ENCODE data around the gene MYO10.

Gene MYO10

GRCh38 chr5:16946725-16947124 lies 10.6 kb upstream of the MYO10 start:
- H3K36me3 ChIP-seq (ENCODE audit: insufficient read depth, low read length) = no peaks in the 10 kb centered on the region
- H3K4me3 ChIP-seq (ENCODE audit: low read depth in 1 of 2, low read length in 2 of 2) = no peak overlapping the region
- DNase-seq (no peak), ATAC-seq (ENCODE audit: insufficient read depth, low read depth) (no peak)
- no peaks in the 10 kb centered on the region for H3K4me1 ChIP-seq (ENCODE audit: insufficient read depth, low read length)
- no peaks in the 10 kb centered on the region for H3K9me3 ChIP-seq (ENCODE audit: insufficient read depth, low read length, severe bottlenecking)
- no peak for TF ChIP-seq EZH2 (IDR thresholded peaks at IDR 0.05; ENCODE audit: borderline replicate concordance, low read depth, low read length, severe bottlenecking)
- no peak for TF ChIP-seq CTCF (IDR thresholded peaks at IDR 0.05; ENCODE audit: borderline replicate concordance, extremely low read depth, low read length, poor library complexity, severe bottlenecking)
- H3K9ac ChIP-seq (ENCODE audit: low read depth, low read length) = no peak overlapping the region
- no peak overlapping the region for H2AFZ ChIP-seq (ENCODE audit: low read depth, low read length)
- no peak overlapping the region for H3K27ac ChIP-seq (ENCODE audit: low read length)
- H3K27me3 ChIP-seq (ENCODE audit: insufficient read depth, low read length, poor library complexity) = no peaks in the 10 kb centered on the region
- H3K4me2 ChIP-seq (ENCODE audit: insufficient read depth, low read length) = no peak overlapping the region
- H3K79me2 ChIP-seq (ENCODE audit: insufficient read depth, low read length) = no peaks in the 10 kb centered on the region
- no peaks in the 10 kb centered on the region for H4K20me1 ChIP-seq (ENCODE audit: insufficient read depth, low read length)

DNA sequence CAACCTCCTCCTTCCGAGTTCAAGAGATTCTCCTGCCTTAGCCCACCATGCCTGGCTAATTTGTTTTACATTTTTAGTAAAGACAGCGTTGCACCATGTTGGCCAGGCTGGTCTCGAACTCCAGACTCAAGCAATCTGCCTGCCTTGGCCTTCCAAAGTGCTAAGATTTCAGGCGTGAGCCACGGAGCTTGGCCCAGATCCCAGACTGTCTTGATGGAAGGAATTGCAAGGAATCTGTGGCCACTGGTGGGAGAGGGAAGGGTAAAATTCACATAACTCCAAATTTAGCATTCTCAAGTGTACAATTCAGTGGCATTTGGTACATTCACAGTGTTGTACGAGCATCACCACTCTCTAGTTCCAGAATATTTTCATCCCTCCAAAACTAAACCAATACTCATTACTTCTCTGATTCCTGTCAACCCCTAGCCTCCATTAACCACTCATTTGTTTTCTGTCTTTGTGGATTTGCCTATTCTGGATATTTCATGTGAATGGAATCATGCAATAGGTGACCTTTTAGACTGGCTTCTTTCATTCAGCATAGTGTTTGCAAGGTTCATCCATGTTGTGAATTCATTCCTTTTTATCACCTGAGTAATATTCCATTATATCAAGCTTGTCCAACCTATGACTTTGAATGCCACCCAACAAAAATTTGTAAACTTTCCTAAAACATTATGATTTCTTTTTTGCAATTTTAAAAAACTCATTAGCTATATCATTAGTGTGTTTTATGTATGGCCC lies 8.9 kb upstream of the MYO10 start:
- Histone ChIP-seq H3K36me3 (ENCODE audit: insufficient read depth, low read length) (no peaks in the 10 kb centered on the region), H3K9ac (ENCODE audit: low read depth, low read length) (no peak overlapping the region), H4K20me1 (ENCODE audit: insufficient read depth, low read length) (no peaks in the 10 kb centered on the region), H3K4me1 (ENCODE audit: insufficient read depth, low read length) (no peaks in the 10 kb centered on the region), H3K9me3 (ENCODE audit: insufficient read depth, low read length, severe bottlenecking) (no peaks in the 10 kb centered on the region), H3K79me2 (ENCODE audit: insufficient read depth, low read length) (no peaks in the 10 kb centered on the region), H2AFZ (ENCODE audit: low read depth, low read length) (no peak overlapping the region), H3K27me3 (ENCODE audit: insufficient read depth, low read length, poor library complexity) (no peaks in the 10 kb centered on the region), H3K27ac (ENCODE audit: low read length) (no peak overlapping the region), H3K4me2 (ENCODE audit: insufficient read depth, low read length) (no peak overlapping the region), H3K4me3 (ENCODE audit: low read depth in 1 of 2, low read length in 2 of 2) (no peak overlapping the region)
- DNase-seq = no peak
- no peak for TF ChIP-seq EZH2 (IDR thresholded peaks at IDR 0.05; ENCODE audit: borderline replicate concordance, low read depth, low read length, severe bottlenecking)
- ATAC-seq (ENCODE audit: insufficient read depth, low read depth) = no peak

GRCh38 chr5:16943846-16944678 lies 8.0 kb upstream of the MYO10 start:
- Histone ChIP-seq H3K4me3 (ENCODE audit: low read depth in 1 of 2, low read length in 2 of 2) (no peak overlapping the region), H3K4me2 (ENCODE audit: insufficient read depth, low read length) (no peak overlapping the region), H3K27me3 (ENCODE audit: insufficient read depth, low read length, poor library complexity) (no peaks in the 10 kb centered on the region), H3K79me2 (ENCODE audit: insufficient read depth, low read length) (no peaks in the 10 kb centered on the region), H3K9ac (ENCODE audit: low read depth, low read length) (no peak overlapping the region), H3K4me1 (ENCODE audit: insufficient read depth, low read length) (no peaks in the 10 kb centered on the region), H2AFZ (ENCODE audit: low read depth, low read length) (no peak overlapping the region), H3K27ac (ENCODE audit: low read length) (no peak overlapping the region), H3K9me3 (ENCODE audit: insufficient read depth, low read length, severe bottlenecking) (no peaks in the 10 kb centered on the region), H3K36me3 (ENCODE audit: insufficient read depth, low read length) (no peaks in the 10 kb centered on the region), H4K20me1 (ENCODE audit: insufficient read depth, low read length) (no peaks in the 10 kb centered on the region)
- ATAC-seq (ENCODE audit: insufficient read depth, low read depth) (no peak), DNase-seq (no peak)
- TF ChIP-seq EZH2 (IDR thresholded peaks at IDR 0.05; ENCODE audit: borderline replicate concordance, low read depth, low read length, severe bottlenecking) (no peak), CTCF (IDR thresholded peaks at IDR 0.05; ENCODE audit: borderline replicate concordance, extremely low read depth, low read length, poor library complexity, severe bottlenecking) (no peak)
